Stimulated activated CD4-positive, alpha-beta T cell treated with anti-CD3 and anti-CD28 coated beads, Interleukin-4, amount 100 ng/mL, for 48 hours (primary cell): ENCODE measurements around the gene NDE1.
A peak's percentile ranks its signal among the peaks of the same experiment; 100 is the strongest.
"Not testable (repeated sequence)": the region's sequence is repeated elsewhere in the genome, so short reads cannot be mapped to it uniquely, and the experiment has no call there.

Experiments
- DNase-seq, 2 donors: peaks; one replicate each; pipeline ENCODE4 v3.0.0-alpha.2; 2020; ENCODE audit warnings: low read depth in 2 of 2

Gene NDE1, protein sequence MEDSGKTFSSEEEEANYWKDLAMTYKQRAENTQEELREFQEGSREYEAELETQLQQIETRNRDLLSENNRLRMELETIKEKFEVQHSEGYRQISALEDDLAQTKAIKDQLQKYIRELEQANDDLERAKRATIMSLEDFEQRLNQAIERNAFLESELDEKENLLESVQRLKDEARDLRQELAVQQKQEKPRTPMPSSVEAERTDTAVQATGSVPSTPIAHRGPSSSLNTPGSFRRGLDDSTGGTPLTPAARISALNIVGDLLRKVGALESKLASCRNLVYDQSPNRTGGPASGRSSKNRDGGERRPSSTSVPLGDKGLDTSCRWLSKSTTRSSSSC

DNA sequence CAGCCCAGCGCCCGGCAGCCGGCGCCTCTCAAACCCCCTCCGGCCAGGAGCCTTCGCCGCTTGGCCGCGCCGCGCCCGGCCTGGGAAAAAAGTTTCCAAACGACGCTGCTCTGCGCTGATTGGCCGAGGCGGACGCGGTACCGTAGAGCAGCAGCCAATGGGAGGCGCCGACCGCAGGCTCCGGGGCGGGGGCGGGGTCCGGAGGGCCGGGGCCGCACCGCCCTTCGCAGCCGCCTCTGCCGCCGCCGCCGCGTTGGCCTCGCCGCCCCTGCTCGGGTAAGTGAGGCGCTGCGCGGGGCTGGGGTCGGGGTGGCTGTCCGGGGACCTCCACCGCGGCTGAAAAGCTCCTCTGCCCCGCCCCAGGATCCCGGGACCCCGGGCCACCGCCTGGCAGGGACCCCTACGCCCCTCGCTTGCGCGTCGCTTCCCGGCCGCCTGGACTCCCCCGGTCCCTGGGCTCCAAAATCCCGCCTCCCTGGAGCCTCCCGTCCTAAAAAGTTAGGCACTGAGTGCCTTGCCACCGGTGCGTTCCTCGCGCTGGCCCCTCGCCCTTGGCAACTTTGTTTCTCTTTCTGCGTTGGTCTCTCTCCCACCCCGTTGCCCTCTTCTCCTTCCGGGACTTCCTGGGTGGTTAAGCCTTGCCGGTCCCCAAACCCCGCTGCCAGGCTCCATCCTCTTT lies at the start of gene NDE1:
Gene NDE1 (plus strand): TSS at position 227 of the 679 bp plus-strand sequence. CDS start 14,534 bp downstream, outside the sequence.
- peak; percentile 87 for DNase-seq

DNA sequence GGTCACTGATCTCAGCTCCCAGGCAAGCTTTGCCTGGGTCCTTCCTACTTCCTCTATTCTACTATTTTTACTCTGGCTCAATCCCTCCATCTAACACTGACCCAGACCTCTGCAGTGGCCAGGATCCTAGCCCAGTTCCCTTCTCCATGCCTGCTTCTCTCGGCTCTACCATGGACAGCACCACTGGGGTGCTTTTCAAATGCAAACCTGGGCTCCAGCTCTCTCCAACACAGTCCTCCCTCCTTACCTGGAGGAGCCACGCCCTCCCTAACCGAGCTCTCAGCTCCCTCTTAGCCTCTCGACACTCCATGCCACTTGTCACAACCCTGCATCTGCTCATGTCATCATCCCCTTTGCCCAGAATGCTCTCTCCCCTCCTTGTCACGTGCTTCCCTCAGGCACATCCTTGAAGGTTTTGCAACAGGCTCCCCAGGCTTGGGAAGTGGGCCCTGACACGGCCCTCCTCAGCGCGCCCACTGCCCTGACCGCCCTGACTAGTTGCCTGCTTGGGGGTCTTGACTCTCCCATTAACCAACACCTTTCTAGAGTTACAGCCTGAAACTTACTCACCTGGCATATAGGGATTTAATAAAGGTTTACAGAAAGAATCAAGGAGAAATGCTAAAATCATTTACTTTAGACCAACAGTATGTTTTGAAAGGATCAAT lies 48.7 kb upstream of the NDE1 start:
- no peak for DNase-seq

DNA sequence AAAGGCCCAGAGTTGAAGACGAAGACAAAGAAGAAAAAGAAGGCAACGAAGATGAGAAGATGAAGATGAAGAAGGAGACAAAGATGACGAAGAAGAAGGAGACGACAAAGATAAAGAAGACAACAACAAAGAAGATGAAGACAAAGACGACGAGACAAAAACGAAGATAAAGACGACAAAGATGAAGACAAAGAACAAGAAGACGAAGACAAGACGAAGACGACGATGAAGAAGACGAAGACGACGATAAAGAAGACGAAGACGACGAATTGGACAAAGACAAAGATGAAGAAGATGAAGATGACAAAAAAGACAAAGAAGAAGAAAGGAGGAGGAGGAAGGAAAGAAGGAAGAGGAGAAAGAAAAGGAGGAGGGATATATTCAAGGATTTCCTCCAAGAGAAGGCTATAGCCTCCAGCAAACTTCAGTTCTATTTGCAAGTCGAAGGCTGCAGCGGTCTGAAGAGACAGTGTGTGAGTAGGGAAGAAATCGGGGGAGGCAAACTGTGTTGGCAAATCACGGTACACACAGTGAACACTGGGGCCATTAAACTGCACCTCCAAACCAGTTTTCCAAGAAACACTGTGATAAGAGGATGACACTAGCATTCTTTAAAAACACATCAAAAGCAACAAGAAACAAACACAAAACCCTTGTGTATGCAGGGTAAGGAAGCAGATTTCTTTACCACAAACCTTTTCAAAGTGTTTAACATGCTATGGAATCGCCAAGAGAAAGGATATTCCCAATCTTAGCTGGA lies 47.6 kb upstream of the NDE1 start:
- DNase-seq = no peak

DNA sequence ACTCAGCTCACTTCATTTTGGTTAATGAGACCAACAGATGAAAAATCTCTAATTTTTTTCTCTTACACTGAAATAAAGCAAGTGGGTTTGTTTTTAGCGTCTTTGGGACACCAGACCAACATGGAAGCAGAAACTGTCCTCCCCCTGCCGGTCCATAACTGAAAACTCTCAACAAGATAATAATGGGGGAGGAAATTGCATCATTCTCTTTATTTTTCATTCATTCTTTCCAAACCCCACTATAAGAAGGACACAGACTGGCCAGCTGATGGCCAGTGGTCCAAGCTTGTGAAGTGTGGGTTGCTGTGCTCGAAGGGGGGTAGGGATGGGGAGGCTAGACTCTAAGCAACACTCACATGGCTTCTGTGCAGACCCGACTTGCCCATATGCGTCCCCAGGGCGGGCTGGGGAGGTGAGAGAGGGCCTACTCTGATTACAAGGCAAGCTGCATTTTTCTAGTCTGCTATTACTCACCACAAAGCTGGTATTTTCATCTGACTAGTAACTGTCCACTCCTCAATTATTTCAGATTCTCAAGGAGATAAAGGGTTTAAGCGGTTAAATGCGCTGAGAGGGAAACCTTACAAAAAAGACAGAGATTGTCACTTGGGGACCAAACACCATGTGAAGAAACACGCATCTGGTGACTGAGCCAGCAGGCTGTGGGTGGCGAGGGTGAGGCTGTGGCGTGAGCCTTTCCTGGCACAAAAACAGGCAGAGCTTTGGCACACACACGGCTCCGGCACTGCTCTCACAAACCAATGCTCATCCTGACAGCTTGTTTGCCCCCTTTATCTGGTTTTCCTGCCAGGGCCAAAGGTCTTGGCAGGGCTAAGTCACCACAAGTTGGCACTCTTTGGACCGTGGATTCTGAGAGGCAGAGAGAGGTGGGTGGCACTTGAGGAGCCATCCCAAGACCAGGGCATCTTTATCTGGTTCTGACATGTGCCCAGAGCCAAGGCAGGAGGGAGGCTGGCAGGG lies 45.3 kb upstream of the NDE1 start:
- no peak for DNase-seq

DNA sequence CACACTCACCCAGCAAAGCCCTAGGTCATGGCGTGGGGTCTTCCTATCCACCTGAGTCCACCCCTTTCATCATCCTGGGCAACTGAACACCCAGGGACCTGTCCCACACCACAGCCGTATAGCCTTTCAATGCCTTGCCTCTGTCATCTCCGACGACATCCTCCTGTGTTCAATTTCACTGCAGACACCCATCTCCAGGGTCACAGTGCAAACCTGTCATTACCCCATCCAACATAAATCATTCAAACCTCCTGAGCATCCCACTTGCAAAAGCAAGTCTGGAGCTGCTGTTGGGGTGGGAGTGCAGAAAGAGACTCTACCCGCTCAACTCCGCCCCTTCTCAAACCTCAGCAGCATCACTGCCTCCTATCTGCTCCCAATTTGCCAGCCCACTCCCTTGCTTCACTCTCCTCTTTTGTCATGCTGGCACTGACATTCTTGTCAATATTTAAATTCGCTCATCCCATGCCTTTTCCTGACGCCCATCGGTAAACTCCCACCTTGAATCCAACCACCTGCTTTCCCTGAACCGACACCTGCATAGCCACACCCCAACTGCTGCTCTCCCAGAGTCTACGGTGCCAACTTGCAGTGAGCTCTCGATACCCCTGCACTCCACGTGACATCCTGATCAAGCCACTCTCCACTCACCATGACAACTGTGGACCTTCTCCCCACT lies 44.1 kb upstream of the NDE1 start:
- DNase-seq = no peak

DNA sequence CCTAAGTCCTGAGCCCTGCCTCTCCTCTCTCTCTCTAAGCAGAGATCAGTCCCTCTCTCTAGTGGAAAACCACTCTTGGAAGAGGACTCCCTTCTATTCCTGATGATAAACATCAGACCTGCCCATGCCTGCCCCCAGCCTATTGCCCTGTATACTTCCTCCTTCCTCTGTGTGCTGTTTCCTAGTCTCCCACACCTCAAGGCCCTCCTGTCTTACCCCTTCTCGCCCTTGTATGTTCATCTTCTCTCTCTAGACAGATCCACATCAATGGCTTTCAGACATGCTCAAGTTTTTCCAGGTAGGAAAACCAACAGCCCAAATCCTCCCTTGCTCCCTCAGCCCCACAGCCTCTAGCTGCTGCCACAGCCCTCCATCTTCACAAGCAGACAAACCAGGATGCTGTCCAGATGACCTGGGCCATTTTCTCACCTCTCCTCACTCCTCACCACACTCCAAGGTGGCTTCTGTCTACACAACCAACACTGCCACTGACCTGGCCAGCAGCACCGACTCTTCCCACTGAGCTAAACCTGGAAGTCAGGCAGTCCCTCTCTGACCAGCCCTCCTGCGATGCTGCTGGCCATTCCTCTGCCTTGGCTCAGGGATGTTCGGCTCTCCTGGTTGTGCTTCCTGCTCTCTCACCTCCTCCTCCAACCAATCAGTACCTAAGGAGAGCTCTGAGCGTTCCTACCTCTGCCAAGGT lies 43.4 kb upstream of the NDE1 start:
- no peak for DNase-seq

DNA sequence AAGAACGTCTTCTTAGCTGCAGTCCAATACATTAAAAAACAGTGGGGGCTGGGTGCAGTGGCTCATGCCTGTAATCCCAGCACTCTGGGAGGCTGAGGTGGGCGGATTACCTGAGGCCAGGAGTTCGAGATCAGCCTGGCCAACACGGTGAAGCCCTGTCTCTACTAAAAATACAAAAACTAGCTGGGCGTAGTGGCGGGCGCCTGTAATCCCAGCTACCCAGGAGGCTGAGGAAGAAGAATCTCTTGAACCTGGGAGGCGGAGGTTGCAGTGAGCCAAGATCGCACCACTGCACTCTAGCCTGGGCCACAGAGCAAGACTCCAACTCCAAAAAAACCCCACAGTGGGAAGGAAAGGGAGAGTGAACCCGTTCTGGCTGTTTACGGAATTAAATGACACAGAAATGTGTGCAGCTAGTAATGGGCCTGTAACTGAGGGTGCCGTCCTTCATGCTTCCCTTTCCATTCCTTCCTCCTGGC lies 42.8 kb upstream of the NDE1 start:
- DNase-seq = not testable (repeated sequence)

DNA sequence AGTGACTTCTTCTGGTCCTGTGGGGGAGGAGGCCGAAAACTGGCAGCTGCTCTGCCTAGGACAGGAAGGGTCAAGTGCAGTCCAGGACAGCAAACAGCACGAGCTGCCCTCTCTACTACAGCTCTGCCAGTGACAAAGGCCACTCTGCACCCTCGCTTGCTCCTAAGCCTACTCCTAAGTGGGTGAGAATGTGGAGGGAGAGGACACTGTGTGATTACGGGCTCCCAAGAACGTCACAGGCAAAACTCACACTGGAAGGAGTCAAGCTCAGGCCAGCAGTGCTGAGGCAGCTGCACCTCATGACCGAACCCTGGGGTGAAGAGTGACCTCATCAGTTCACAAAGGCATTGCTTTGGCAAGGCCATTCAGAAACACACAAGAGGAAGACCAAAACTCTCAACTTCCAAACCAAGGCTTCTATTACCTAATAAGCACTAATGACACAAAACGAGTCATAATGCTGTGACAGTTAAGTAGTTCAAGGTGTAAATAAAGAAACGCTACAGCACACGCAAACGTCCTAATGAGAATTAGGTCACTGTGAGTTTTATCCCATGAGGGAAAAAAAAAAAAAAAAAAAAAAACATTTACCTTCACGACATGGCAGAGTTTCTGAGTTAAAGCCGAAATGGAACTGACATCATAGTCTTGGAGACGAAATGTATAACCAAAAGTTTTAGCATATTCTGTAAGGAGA lies 42.2 kb upstream of the NDE1 start:
- no peak for DNase-seq

DNA sequence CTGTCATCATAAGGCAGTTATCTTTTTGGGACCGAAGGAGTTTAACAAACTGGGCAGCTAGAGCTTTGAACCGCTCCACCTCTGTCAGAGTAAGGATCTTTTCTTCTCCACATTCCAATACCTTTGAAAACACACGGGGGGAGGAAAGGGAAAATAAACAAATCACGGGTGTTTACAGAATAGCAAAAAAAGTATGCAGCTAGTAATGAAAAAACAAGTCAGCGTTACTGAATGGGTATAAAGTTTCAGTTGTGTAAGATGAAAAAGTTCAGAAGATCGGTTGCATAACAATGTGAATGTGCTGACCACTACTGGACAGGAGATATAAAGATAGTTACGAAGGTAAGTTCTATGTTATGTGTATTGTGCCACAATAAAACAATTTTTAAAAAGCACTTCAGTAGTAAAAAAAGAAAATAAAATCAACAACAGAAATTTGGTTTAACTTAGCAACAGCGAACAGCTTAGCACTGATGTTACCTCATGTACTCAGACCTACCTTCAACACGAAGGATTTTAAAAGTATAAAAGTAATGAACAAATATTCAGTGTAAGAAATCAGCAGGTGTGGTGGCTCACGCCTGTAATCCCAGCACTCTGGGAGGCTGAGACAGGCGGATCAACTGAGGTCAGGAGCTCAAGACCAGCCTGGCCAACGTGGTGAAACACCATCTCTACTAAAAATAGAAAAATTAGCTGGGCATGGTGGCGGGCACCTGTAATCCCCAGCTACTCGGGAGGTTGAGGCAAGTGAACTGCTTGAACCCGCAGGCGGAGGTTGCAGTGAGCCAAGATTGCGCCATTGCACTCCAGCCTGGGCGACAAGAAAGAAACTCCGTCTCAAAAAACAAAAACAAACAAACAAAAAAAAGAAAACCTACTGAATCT lies 41.4 kb upstream of the NDE1 start:
- DNase-seq = no peak

DNA sequence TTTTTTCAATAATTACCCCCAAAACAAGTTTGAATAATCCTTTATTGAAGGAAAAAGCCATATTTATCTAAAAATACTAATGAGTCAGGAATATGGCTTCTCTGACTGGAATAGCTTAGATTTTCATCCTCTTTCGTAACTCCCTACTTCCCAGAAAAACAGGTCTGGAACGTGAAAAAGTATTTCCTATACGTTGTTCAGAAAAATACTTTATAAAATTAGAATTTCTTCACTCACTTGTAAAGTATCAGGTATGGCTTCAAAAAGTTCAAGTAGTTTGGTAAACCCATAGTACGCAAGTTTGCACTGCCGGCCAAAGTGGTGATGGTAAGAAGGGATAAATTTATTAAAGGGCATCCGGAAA lies 40.8 kb upstream of the NDE1 start:
- DNase-seq = no peak

DNA sequence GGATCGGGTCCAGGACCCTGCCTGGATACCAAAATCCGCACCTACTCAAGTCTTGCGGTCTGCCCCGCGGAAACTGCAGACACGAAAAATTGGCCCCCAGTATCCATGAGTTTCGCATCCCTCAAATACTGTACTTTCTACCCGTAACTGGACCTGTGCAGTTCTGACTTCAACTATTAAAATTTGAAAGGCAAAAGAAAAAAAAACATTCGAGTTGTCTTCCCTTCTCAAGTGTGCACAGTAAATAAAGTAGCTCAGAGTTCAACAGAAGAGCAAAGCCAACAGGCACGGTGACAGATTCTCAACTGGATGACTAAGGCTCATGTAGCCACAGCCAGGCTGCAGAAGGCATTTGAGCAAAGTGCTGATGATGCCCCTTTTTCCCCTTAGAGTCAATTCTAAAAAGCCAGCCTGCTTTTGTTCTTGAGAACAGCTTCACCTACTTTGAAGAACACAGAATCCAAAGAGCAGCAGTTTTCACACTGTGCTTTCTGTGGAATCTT lies 39.6 kb upstream of the NDE1 start:
- no peak for DNase-seq

DNA sequence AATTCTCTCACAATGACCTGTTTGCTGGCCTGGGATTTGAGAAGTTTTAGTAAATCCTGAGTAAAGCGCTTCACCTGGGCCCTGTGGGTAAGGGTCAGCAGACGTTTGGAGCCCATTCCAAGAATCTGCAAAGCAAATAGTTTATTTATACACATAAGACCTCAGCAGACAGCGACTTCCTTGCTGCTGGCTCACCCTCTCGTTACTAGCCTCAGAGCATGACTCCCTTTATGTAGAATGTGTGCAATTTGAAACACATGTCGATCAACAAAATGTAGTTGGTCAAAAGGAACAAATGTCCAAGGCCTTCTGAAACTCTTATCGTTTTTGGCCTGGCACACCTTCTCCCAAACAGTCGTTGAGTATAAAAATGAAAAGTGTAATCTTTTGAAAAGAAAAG lies 38.4 kb upstream of the NDE1 start:
- no peak for DNase-seq

DNA sequence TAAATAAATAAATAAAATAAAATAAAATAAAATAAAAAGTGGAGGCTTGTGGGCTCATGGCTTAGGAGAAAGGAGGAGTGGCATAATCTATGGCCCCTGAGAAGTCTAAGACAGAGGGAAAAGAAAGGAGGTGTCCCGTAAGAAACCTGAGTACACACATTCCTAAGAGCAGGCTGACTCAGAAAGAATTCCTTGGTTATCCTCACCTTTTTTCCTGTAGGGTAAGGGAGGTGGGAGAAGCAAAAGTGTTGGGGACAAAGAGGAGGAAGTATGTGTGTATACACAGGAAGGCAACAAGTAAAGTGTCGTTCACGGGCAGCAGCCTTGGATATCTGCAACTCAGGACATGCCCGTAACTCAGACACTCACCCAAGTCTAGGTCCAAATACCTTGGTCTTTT lies 36.4 kb upstream of the NDE1 start:
- no peak for DNase-seq

DNA sequence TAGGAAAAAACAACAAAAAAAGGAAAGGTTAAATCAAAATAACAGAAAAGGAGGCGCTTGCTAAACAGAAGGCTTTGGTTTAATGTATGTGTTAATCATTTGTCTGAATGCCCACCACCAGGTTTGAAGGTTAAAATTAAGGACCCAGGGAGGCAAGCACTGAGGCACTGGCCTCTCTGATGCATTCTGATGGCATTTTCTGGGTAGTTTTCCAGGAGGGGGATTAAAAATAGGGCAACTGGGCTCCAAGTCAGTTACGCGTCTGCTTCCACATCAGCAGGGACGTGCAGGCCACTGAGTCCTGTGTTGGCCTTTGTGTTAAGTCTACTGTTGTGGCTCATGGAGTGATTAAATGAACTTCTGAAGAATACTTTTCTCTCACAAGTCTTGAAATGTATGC lies 34.0 kb upstream of the NDE1 start:
- DNase-seq = no peak

DNA sequence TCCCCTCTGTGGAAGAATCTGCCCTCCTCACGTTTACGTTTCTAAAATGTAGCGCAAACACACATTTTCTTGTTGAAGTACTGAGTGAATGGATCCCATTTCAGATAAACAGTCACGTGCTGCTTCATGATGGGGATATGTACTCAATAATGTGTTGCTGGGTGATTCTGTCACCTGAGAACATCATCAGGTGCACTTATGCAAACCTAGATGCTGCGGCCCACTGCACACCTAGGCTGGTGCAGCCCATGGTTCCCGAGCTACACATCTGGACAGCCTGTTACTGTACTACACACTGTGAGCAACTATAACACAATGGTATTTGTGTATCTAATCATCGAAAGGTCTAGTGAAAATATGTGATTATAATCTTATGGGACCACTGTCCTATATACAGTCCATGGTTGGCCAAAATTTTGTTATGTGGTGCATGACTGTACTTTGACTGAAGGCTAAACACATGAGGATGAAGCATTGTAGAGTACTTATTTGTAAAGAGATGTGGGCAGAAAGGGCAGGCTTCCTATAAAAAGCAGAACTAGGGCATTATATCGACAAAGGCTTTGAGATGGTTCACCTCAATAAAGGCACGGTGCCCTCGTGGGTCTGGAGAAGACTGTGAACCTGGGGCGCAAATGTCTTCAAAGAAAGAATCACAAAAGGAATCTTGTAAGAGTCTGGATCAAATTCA lies 33.4 kb upstream of the NDE1 start:
- no peak for DNase-seq

DNA sequence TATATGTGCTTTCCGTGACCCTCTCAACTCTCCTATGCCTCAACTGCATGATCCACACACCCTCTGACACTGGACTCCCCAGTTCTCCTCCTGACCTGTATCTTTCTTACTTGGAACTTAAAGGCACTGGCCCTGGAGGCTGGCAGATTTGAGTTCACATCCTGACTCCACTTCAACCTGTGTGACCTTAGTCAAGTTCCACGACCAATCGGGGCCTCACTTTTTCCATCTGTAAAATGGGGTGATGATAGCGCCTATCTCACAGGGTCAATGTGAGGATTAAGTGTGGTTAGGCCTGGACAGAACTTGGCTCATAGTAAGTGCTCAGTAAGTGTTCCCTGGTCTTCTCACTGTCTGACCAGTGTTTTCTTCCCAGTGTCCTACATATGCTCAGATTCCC lies 32.1 kb upstream of the NDE1 start:
- no peak for DNase-seq

DNA sequence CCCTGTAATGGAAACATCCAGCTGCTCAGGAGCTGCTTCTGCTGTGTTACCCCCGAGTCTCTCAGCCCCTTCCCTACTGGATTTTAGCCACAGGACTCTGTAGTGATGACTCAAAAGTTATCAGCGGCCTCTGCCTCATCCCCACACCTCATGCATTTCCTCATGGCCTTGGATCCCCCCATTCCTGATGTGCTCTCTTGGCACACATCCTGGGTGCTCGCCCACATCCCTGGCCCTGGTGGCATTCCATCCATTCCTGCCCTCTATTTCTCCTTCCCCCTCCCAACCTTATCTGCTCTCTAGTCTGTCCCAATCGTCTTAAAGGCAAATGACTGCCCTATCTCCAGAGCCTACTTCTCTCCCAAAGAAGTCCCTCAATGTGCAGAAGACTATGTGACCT lies 31.7 kb upstream of the NDE1 start:
- DNase-seq = no peak
